NCI-H748 (cell line): ENCODE results near the gene PPIP5K2.

Source experiments
- DNase-seq: peaks from one replicate; lab custom pipeline; 2025; ENCODE audit not compliant: unreplicated experiment; lab: John Stamatoyannopoulos, UW

The PPIP5K2 gene

DNA sequence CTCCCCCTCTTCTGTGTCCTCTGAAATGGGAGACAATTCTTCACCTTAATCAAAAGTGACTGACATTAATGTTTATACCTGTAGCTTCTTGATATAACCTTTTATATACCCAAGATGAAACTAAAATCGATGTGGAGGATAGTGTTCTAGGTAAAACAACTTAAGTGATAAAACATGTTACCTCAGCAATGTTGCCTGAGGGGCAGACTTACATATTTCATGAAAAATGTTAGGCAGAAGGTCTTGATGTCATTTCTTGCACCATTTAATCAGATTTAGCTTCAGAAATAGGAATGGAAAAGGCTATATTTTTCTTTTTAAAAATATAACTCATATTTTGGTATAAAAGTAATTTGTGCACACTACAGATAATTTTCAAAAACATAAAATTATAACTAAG lies 115.8 kb downstream of the PPIP5K2 start:
- no peak for DNase-seq

DNA sequence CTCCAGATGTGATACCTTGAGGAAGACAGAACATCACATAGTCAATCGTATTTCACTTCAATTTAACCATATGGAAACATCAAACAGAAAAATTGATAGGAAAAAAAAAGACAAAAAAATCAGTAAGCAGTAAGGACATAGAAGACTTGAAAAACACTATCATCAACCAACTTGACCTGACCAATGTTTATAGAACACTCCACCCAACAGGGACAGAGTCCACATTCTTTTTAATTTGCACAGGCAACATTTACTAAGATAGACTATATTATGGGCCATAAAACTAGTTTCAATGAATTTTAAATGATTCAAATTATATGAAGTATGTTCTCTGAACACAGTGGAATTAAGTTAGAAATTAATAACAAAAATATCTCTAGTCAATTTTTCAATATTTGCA lies 117.7 kb downstream of the PPIP5K2 start:
- no peak for DNase-seq

DNA sequence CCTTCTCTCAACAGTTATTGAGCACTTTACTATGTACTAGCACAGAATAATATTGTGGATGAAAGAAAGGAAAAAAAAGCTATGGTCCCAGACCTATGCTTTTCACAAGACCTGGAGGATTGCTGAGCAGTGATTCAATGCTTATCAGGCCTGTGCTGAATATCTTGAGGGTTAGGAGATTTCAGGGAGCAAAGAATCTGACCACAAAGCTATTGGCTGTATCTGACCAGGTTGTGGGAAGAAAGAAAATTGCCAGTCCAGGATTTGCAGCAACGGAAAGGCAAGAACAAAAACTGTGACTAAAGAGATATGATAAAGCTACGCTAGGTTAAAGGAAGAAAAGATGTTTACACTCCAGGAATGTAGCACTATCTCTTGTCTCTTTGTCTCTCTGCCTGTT lies 123.6 kb downstream of the PPIP5K2 start:
- DNase-seq, result no peak

DNA sequence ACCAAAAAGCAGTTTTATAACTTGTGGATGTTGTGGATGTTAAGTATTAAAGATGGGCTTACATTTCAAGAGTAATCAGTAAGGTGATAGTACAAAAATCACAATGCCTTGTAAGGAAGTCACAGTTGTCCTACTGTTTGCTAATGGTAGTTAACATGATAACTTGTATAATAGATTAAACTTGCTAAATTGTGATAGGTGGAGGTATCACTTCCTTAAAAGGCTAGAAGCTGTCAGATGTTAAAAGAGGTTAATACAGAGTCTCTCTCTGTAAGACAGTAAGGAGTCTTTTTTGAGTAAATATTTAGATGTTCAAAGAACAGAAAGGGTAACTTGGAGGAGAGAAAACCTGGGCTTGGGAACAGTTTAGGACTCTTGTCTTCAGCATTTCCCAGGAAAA lies 124.3 kb downstream of the PPIP5K2 start:
- DNase-seq, result no peak

DNA sequence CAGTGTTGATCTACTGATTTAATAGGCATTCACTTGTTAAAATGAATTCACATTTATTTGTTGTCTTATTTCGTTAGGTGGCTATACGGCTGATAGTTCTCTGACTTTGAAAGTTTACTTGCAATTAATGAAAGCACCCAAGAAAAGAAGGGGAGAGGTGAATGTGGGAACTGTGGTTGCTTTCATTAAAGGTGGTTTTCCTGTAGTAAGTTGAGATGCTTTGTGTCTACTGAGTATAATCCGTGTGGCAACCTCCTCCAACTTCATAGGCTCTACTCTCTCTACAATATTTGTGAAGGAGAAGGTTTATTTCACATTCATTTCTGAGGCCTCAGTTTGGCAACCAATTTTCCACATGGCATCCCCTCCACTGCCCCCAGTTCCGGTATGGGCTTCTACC lies 125.7 kb downstream of the PPIP5K2 start:
- DNase-seq, result no peak

DNA sequence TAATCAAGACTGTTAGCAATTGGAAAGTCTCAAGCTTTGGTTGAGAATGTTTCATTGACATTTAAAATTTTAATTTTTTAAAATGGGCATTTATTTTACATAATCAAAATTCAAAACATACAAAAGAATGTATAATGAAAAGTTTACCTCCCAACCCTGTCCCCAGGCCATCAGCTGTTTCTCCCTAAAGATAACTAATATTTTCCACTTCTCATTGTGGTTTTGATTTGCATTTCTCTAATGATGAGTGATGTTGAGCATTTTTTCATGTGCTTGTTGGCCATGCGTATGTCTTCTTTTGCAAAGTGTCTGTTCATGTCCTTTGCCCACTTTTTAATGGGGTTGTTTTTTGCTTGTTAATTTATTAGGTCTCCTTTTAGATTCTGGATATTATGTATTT lies 127.0 kb downstream of the PPIP5K2 start:
- DNase-seq, result no peak

DNA sequence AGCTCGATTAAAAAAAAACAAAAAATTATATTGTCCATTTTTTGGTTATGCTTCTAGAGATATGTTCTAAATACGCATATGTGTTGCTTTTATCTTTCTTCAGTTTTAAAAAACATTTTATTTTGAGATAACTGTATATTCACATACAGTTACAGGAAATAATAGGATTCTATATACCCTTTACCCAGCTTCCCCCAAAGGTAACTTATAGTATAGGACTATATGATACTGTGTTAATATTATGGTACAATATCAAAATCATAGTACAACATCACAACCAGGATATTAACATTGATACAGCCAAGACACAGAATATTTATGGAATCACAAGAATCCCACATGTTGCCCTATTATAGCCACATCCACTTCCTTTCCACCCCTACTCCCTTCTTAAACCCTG lies 129.0 kb downstream of the PPIP5K2 start:
- DNase-seq, result no peak

DNA sequence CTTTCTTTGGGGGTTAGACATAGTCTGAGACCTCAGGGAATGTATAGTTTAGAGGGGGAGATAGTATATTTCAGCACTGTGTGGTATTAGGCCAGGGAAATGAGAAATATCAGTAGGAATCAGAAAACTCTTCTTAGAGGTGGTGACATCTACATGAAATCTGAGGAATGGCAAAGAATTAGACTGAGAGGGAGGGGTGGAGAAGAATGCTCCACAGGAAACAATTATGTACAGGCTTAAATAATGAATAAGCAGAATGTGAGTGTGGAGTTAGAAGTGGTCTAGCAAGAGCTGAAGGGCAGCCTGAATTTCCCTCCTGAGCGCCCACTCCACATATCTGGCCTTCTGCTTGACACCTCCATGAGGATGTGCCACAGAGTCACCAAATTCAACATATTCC lies 134.8 kb downstream of the PPIP5K2 start:
- DNase-seq, result no peak

DNA sequence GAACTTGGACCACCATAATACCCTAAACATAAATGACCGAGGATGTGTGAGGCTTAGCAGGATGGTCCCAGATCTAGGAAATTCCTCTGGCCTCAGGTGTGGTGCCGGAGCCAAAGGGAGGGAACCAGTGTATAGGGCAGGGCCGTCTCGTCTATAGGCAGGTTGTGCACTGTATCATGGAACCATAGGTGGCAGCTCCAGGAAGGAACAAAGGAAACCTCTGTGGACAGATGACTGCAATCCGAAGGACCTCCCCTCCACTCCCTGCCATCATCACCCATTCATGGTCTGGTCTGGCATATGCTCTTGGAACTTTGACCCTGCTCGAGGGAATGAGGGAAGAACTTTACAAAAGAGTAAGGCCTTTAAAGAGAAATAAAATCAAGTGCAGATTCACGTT lies 135.6 kb downstream of the PPIP5K2 start:
- DNase-seq, result no peak

DNA sequence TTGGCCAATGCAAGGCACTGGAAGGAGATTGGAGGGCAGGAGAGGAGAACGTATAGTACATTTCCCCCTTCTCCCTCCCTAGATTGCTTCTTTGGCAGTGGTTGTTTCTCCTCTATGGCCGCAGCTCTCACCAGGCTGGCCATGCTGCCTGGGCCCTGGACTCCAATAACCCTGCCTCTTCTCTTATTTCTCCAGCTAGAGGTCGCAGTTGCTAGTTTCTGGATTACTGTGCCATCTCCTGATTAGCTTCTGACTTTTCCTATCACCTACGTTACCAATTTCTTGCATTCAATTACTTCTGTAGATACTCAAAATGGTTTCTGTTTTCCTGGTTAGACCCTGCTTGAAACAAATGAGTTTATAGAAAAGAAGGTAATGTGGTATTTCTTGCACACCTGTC lies 136.1 kb downstream of the PPIP5K2 start:
- DNase-seq, result peak; percentile 10

DNA sequence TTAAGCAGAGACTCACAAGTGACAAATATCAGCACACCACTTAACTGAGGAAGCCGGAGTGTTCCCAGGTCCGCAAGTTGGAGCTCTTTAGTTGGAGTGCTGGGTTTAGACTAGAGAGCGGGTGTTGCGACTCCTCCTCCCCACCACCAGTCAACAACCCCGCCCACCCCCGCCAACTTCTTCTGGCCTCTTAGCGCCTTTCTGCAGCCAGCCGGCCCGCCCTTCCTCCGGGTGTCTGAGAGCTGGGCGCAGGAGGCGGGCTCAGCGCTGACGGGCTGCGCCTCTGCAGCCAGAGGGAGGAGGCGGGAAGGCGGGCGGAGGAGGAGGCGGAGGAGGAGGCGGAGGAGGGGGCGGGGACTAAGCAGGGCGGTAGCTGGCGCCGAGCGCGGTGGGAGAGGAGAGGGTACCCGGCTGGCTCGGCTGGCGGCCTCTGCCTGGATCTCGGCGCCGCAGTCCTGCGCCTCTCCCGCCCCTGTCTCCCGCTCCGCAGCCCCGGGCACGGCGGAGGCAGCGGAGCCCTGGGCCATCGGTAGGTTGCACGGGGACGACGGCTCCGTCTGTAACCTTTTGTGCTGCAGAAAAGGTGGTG lies 138.4 kb downstream of the PPIP5K2 start, which contains the start of gene MACIR:
Gene MACIR (plus strand): TSS at position 396 of the 589 bp plus-strand sequence. CDS start 17,157 bp downstream, outside the sequence.
- DNase-seq, result peak; percentile 98

DNA sequence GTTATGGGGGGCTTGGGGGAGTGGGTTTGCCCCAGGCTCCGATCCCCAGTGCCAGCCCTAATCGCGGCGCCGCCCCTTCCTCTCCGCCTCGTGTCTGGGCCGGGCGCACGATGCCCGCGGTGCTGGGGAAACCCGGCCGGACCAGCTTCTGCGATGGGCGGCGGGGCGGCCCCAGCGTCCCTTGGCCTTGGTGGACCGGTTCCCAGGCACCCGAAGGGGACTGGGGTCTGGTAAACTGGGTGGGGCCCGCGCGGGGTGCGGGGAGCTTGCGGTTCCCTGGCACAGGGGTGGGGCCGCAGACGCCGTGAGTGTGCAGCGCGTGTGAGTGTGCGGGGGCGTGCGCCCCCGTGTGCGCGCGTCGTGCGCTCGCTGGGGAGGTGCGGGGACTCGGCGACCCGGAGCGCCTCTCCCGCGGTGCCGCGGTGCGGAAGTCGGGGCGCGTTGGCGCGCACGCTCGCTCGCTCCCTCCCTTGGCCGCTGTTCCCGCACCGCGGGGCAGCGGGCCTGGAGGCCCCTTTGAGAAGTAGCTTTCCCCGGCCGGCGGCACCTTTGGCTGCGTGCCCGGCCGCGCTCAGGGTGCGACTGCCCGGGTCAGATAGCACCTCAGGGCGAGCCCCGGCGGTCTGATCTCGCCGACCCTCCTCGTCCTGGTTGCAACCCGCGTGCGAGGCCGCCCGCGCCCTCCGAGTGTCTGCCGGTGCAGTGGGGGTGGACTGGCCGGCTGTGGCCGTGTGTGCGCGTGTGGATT lies 139.0 kb downstream of the PPIP5K2 start:
- peak; percentile 88 for DNase-seq

DNA sequence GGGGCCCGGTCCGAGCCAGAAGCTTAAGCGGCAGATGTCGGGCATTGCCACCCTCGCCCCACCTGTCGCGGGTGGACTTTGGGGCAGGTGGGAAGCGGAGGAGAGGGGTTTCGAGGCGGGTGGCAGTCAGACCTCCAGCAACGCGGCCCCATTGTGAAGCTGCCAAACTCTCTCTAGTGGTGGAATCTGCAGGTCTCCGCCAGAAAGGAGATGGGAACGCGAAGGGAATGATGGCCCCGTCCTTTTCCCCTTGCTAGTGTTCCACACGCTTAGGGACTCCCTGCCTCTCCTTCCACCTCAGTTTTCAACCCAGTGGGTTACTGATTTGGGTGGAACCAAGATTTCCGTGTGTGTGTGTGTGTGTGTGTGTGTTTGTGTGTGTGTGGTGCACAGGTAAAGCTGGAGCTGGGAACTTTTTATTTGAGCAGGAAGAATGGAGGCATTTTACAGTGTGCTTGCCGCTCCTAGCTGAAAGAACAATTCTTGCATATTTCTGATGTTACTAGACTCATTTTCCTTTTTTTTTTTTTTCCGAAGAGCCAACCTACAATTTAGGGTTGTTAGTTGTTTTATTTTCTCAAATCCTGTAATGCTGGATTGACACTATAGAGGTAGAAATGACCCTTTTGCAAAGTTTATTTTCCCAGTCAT lies 139.7 kb downstream of the PPIP5K2 start:
- peak; percentile 78 for DNase-seq

DNA sequence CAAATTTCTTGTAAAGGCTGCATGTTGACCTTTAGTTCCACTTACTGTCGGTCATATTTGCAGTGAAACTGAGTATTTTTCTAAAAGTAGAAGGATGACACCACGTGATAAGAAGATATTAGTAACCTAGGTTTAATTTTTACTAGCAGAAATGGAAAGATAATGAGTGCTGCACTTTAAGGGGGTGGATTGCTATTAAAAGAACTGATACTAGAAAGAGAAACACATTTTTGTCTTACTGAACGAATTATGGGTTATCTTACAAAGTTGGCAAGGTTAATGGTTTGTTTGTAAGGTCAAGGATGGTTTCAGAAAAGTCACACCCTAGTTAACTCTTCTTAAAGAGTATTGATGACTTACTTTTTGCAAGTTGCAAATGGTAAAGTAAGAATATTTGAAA lies 140.8 kb downstream of the PPIP5K2 start:
- no peak for DNase-seq
